ENCODE measurements around the gene METTL16.
"Not testable (repeated sequence)": the region's sequence is repeated elsewhere in the genome, so short reads cannot be mapped to it uniquely, and the experiment has no call there.

The METTL16 gene

DNA sequence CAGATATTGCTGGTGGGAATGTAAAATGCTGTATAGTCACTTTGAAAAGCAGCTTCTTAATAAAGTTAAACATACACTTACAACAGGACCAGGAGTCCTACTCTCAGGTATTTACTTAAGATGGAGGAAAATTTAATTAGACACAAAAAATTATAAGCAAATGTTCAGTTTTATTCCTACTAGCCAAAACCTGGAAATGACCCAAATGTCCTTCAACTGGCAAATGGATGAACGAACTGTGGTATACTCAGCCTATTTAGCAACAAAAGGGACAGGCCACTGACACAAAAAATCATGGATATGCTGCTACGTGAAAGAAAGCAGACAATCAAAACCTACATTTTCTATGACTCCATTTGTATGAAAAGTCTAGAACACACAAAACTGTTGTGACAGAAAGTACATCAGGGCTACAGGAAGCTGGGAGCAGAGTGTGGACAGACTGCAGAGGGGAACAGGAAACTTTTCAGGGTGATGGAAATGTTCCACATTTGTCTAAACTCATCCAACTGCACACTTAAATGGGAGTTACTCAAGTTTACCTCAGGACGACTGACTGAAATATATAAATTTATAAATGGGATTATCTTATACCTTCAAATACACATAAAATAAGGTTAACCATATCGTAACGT is 61.6 kb downstream of the METTL16 start:
- TF ChIP-seq, protein P1, sequence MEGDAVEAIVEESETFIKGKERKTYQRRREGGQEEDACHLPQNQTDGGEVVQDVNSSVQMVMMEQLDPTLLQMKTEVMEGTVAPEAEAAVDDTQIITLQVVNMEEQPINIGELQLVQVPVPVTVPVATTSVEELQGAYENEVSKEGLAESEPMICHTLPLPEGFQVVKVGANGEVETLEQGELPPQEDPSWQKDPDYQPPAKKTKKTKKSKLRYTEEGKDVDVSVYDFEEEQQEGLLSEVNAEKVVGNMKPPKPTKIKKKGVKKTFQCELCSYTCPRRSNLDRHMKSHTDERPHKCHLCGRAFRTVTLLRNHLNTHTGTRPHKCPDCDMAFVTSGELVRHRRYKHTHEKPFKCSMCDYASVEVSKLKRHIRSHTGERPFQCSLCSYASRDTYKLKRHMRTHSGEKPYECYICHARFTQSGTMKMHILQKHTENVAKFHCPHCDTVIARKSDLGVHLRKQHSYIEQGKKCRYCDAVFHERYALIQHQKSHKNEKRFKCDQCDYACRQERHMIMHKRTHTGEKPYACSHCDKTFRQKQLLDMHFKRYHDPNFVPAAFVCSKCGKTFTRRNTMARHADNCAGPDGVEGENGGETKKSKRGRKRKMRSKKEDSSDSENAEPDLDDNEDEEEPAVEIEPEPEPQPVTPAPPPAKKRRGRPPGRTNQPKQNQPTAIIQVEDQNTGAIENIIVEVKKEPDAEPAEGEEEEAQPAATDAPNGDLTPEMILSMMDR (IDR thresholded peaks at IDR 0.05; ENCODE audit: unreplicated experiment in 3 of 3): no peak
- Mint-ChIP-seq H3K36me3 (ENCODE audit: low read depth) (peaks cover 38% of the 10 kb centered on the region), H3K9me3 (peaks cover 6% of the 10 kb centered on the region), H3K4me3 (no peak overlapping the region), H3K27me3 (ENCODE audit: low read depth) (no peaks in the 10 kb centered on the region), H3K4me1 (peaks cover 6% of the 10 kb centered on the region), H3K27ac (peak overlapping the region; percentile 44 to 93 (median 56))

DNA sequence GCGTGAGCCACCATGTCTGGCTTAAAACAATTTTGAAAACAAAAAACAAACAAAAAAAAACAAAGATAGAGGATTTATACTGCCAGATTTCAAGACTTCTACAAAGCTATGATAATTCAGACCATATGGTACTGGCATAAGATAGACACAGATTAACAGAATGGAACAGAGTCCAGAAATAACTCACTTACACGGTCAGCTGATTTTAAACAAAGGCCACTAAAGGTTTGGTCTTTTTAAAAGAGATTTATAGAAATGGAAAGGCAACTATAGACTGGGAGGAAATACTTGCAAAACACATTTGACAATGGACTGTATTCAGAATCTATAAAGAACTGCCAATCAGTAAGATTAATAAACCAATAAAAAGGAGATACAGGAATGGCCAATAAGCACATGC is 62.2 kb downstream of the METTL16 start:
- H3K36me3 Mint-ChIP-seq (ENCODE audit: low read depth): peaks cover 40% of the 10 kb centered on the region
- H3K4me1 Mint-ChIP-seq: peaks cover 6% of the 10 kb centered on the region
- H3K27ac Mint-ChIP-seq: peak overlapping the region; percentile 44 to 93 (median 56)
- peaks cover 6% of the 10 kb centered on the region for H3K9me3 Mint-ChIP-seq
- H3K27me3 Mint-ChIP-seq (ENCODE audit: low read depth): no peaks in the 10 kb centered on the region
- H3K4me3 Mint-ChIP-seq: no peak overlapping the region
- TF ChIP-seq, protein P1 (IDR thresholded peaks at IDR 0.05; ENCODE audit: unreplicated experiment in 3 of 3): no peak

DNA sequence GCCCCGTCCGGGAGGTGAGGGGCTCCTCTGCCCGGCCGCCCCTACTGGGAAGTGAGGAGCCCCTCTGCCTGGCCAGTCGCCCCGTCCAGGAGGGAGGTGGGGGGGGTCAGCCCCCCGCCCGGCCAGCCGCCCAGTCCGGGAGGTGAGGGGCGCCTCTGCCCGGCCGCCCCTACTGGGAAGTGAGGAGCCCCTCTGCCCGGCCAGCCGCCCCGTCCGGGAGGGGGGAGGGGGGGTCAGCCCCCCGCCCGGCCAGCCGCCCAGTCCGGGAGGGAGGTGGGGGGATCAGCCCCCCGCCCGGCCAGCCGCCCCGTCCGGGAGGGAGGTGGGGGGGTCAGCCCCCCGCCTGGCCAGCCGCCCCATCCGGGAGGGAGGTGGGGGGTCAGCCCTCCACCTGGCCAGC is 64.2 kb downstream of the METTL16 start:
- not testable (repeated sequence) for H3K4me1 Mint-ChIP-seq

DNA sequence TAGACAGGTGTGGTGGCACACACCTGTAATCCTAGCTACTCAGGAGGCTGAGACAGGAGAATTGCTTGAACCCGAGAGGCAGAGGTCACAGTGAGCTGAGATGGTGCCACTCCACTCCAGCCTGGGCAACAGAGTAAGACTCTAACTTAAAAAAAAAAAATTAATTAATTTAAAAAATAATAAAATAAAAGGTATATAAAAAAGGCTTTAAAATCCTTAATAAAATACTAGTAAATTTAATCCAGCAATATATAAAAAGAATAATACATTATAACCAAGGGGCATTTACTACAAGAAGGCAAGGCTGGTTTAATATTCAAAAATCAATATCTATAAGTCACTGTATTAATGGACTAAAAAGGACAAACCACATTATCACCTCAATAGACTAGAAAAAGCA is 66.0 kb downstream of the METTL16 start:
- no peak overlapping the region for H3K27ac Mint-ChIP-seq
- H3K4me3 Mint-ChIP-seq: no peak overlapping the region
- peaks cover 45% of the 10 kb centered on the region for H3K36me3 Mint-ChIP-seq (ENCODE audit: low read depth)
- H3K4me1 Mint-ChIP-seq: peaks cover 6% of the 10 kb centered on the region
- no peaks in the 10 kb centered on the region for H3K27me3 Mint-ChIP-seq (ENCODE audit: low read depth)
- TF ChIP-seq, protein P1 (IDR thresholded peaks at IDR 0.05; ENCODE audit: unreplicated experiment in 3 of 3): no peak
- peaks cover 6% of the 10 kb centered on the region for H3K9me3 Mint-ChIP-seq

More for the DNA sequence above, 64.2 kb downstream of the METTL16 start:
- peaks cover 39% of the 10 kb centered on the region for H3K36me3 Mint-ChIP-seq (ENCODE audit: low read depth)
- H3K4me3 Mint-ChIP-seq; H3K27me3 Mint-ChIP-seq (ENCODE audit: low read depth); H3K27ac Mint-ChIP-seq; H3K9me3 Mint-ChIP-seq: not testable (repeated sequence)

DNA sequence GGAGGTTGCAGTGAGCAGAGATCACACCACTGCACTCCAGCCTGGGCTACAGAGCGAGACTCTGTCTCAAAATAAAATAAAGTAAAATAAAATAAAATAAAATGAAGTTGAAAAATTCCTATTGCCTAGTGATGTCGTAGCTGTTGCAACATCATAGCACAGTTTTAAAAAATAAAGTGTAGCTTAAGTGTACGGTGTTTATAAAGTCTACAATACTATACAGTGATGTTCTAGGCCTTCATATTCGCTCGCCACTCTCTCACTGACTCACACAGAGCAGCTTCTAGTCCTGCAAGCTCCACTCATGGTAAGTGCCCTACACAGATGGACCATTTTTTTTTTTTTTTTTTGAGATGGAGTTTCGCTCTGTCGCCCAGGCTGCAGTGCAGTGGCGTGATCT is 67.3 kb downstream of the METTL16 start:
- TF ChIP-seq, protein P1 (IDR thresholded peaks at IDR 0.05; ENCODE audit: unreplicated experiment in 3 of 3): no peak
- Mint-ChIP-seq H3K4me3 (no peak overlapping the region), H3K36me3 (ENCODE audit: low read depth) (peaks cover 41% of the 10 kb centered on the region), H3K4me1 (peaks cover 1% of the 10 kb centered on the region), H3K9me3 (peaks cover 6% of the 10 kb centered on the region), H3K27ac (no peak overlapping the region), H3K27me3 (ENCODE audit: low read depth) (no peaks in the 10 kb centered on the region)

DNA sequence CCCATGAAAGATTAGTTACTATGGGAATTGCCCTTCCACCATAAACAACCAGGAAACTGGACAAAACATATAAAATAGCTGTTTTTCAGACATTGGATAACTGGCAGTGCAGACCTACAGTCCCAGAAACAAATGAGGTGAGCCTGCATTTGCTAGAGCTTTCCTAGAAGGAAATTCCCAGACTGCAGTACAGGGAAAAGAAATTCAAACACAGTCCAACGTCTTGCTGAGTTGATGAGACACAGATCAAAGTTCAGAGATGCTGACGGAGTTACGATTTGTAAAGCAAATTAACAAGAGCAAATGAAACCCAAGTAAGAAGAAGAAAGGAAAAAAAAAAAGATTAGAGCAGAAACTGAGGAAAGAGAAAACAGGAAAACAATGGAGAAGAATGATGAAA is 69.5 kb downstream of the METTL16 start:
- H3K27ac Mint-ChIP-seq: peak overlapping the region in 2 of 3 experiments; percentile 17 to 84
- H3K27me3 Mint-ChIP-seq (ENCODE audit: low read depth): no peaks in the 10 kb centered on the region
- no peak overlapping the region for H3K4me3 Mint-ChIP-seq
- peaks cover 57% of the 10 kb centered on the region for H3K36me3 Mint-ChIP-seq (ENCODE audit: low read depth)
- TF ChIP-seq, protein P1 (IDR thresholded peaks at IDR 0.05; ENCODE audit: unreplicated experiment in 3 of 3): no peak
- no peaks in the 10 kb centered on the region for H3K4me1 Mint-ChIP-seq
- peaks cover 6% of the 10 kb centered on the region for H3K9me3 Mint-ChIP-seq

Data from nephron (organoid).